Activated CD4-positive, alpha-beta memory T cell treated with anti-CD3 and anti-CD28 coated beads for 36 hours (primary cell): ENCODE data around the gene ZNF687. TPM values are rescaled to one million over a fixed set of nuclear protein-coding genes. Genes with fewer than 3 reads are reported as not detected.

Experiments used
- CTCF ChIA-PET: fragments of 350-600 bp; sonication (Branson Sonifier 250); formaldehyde crosslinking; loops from one replicate; lab custom pipeline; 2021; ENCODE audit warnings: antibody characterized with exemption, inconsistent platforms; lab: Charles Lee
- POLR2A ChIA-PET: fragments of 350-600 bp; sonication (Branson Sonifier 250); formaldehyde crosslinking; loops from one replicate; lab custom pipeline; 2021; ENCODE audit warnings: antibody characterized with exemption; lab: Charles Lee
- DNase-seq: peaks from one replicate; pipeline ENCODE4 v3.0.0-alpha.2; 2020
- H3K27ac Mint-ChIP-seq: one replicate; pipeline ENCODE4 v1.8.0; 2021; ENCODE audit warnings: mixed read lengths
- H3K27me3 Mint-ChIP-seq: one replicate; pipeline ENCODE4 v1.8.0; 2021; ENCODE audit warnings: mixed read lengths
- H3K36me3 Mint-ChIP-seq: one replicate; pipeline ENCODE4 v1.8.0; 2021; ENCODE audit warnings: mixed read lengths
- H3K4me1 Mint-ChIP-seq: one replicate; pipeline ENCODE4 v1.8.0; 2021; ENCODE audit warnings: low read depth, mixed read lengths
- H3K4me3 Mint-ChIP-seq: one replicate; pipeline ENCODE4 v1.8.0; 2021; ENCODE audit warnings: mild to moderate bottlenecking, mixed read lengths
- H3K9me3 Mint-ChIP-seq: one replicate; pipeline ENCODE4 v1.8.0; 2021; ENCODE audit warnings: mixed read lengths
- intact Hi-C: fragments of 100-400 bp; cut with micrococcal nuclease; formaldehyde crosslinking; loops from one replicate; pipeline ENCODE4 v1.15.1; 2023
- total RNA-seq, 2 experiments: library from RNA; stranded (reverse); gene quantifications; one replicate each; pipeline ENCODE4 v1.2.3, GENCODE V29; 2021

The ZNF687 gene
- 10 to 100 TPM; 27.1 to 27.2 TPM for total RNA-seq

GRCh38 chr1:151281969-151282882 is at the start of gene ZNF687:
ZNF687 (plus strand) TSS chr1:151282299; CDS start chr1:151286292, 3,993 bp downstream.
- H3K9me3 Mint-ChIP-seq, result no peaks in the 10 kb centered on the region
- H3K4me3 Mint-ChIP-seq, result peak within 1 kb of the TSS; percentile 94
- ChIA-PET POLR2A (interaction anchor here (0.7 to 2.6 kb wide), 21 partner anchors 10 to 481 kb away, joined by 3 to 17 read pairs (median 4); partner anchors contain the start of genes MRPL9, PI4KB, PIP5K1A and POGZ), CTCF (interaction anchor here (1.0 to 2.5 kb wide), 11 partner anchors 19 to 182 kb away, joined by 3 to 16 read pairs (median 5); partner anchors contain the start of genes PI4KB, PIP5K1A, TNFAIP8L2 and VPS72)
- intact Hi-C loops, result loop anchor here (1.0 to 5.0 kb wide), 13 partner anchors 28 to 555 kb away; partner anchors contain the start of genes CGN, MINDY1, PI4KB and PIP5K1A
- peak; percentile 99 for DNase-seq
- no peaks in the 10 kb centered on the region for H3K27me3 Mint-ChIP-seq
- H3K4me1 Mint-ChIP-seq, result peaks cover 28% of the 10 kb centered on the region
- peak within 1 kb of the TSS; percentile 98 for H3K27ac Mint-ChIP-seq
- peaks cover 15% of the 10 kb centered on the region for H3K36me3 Mint-ChIP-seq

- intact Hi-C loops, result no loop called here
- DNase-seq, result no peak
- Mint-ChIP-seq H3K36me3 (peaks cover 59% of the 10 kb centered on the region), H3K4me1 (peaks cover 2% of the 10 kb centered on the region), H3K27me3 (no peaks in the 10 kb centered on the region), H3K4me3 (no peak overlapping the region), H3K9me3 (no peaks in the 10 kb centered on the region), H3K27ac (peak overlapping the region; percentile 33)
- ChIA-PET POLR2A (interaction anchor here (1.0 to 1.2 kb wide), 2 partner anchors 17 to 19 kb away, joined by 3 to 4 read pairs; partner anchors contain the start of gene PSMD4), CTCF (interaction anchor here (4.1 kb wide), 1 partner anchor 17 kb away, joined by 20 read pairs; no protein-coding TSS in a partner anchor)
Observed at GRCh38 chr1:151235235-151235634, 46.9 kb upstream of the ZNF687 start.

- Mint-ChIP-seq H3K4me1 (peaks cover 2% of the 10 kb centered on the region), H3K9me3 (no peaks in the 10 kb centered on the region), H3K36me3 (peaks cover 58% of the 10 kb centered on the region), H3K27ac (no peak overlapping the region), H3K27me3 (no peaks in the 10 kb centered on the region), H3K4me3 (no peak overlapping the region)
- ChIA-PET POLR2A (interaction anchor here (0.7 kb wide), 1 partner anchor 303 kb away, joined by 4 read pairs; no protein-coding TSS in a partner anchor), CTCF (interaction anchor here (1.1 to 4.1 kb wide), 2 partner anchors 14 kb away, joined by 4 to 20 read pairs; no protein-coding TSS in a partner anchor)
- intact Hi-C loops, result no loop called here
- no peak for DNase-seq
Observed at GRCh38 chr1:151237678-151238466, 44.2 kb upstream of the ZNF687 start.

- H3K27ac Mint-ChIP-seq, result no peak overlapping the region
- CTCF ChIA-PET, result interaction anchor here (1.1 kb wide), 1 partner anchor 13 kb away, joined by 4 read pairs; no protein-coding TSS in a partner anchor
- H3K4me3 Mint-ChIP-seq, result no peak overlapping the region
- POLR2A ChIA-PET, result no interaction called here
- H3K36me3 Mint-ChIP-seq, result peaks cover 62% of the 10 kb centered on the region
- peaks cover 2% of the 10 kb centered on the region for H3K4me1 Mint-ChIP-seq
- DNase-seq, result no peak
- intact Hi-C loops, result no loop called here
- no peaks in the 10 kb centered on the region for H3K9me3 Mint-ChIP-seq
- no peaks in the 10 kb centered on the region for H3K27me3 Mint-ChIP-seq
Observed at GRCh38 chr1:151238467-151238739, 43.7 kb upstream of the ZNF687 start.

GRCh38 chr1:151242442-151242841 is 39.7 kb upstream of the ZNF687 start:
- H3K27ac Mint-ChIP-seq, result peak overlapping the region; percentile 20
- DNase-seq, result no peak
- H3K27me3 Mint-ChIP-seq, result no peaks in the 10 kb centered on the region
- peaks cover 56% of the 10 kb centered on the region for H3K36me3 Mint-ChIP-seq
- no peak overlapping the region for H3K4me3 Mint-ChIP-seq
- intact Hi-C loops, result no loop called here
- H3K9me3 Mint-ChIP-seq, result no peaks in the 10 kb centered on the region
- H3K4me1 Mint-ChIP-seq, result peaks cover 2% of the 10 kb centered on the region
- POLR2A ChIA-PET, result no interaction called here
- CTCF ChIA-PET, result interaction anchor here (2.1 kb wide), 1 partner anchor 10 kb away, joined by 7 read pairs; no protein-coding TSS in a partner anchor

GRCh38 chr1:151243683-151244216 is 38.3 kb upstream of the ZNF687 start:
- CTCF ChIA-PET, result interaction anchor here (2.1 kb wide), 1 partner anchor 8 kb away, joined by 7 read pairs; no protein-coding TSS in a partner anchor

GRCh38 chr1:151246786-151247185 is 35.3 kb upstream of the ZNF687 start:
- H3K27me3 Mint-ChIP-seq, result no peaks in the 10 kb centered on the region
- intact Hi-C loops, result no loop called here
- POLR2A ChIA-PET, result interaction anchor here (0.6 kb wide), 1 partner anchor 57 kb away, joined by 3 read pairs; the partner anchor contains the start of gene VPS72
- CTCF ChIA-PET, result interaction anchor here (0.7 to 1.3 kb wide), 2 partner anchors 146 to 147 kb away, joined by 3 read pairs; no protein-coding TSS in a partner anchor
- H3K9me3 Mint-ChIP-seq, result no peaks in the 10 kb centered on the region
- no peak overlapping the region for H3K27ac Mint-ChIP-seq
- H3K4me3 Mint-ChIP-seq, result no peak overlapping the region
- no peak for DNase-seq
- H3K4me1 Mint-ChIP-seq, result no peaks in the 10 kb centered on the region
- H3K36me3 Mint-ChIP-seq, result peaks cover 51% of the 10 kb centered on the region

More at GRCh38 chr1:151243683-151244216, 38.3 kb upstream of the ZNF687 start:
- DNase-seq, result no peak
- Mint-ChIP-seq H3K4me1 (no peaks in the 10 kb centered on the region), H3K27ac (no peak overlapping the region), H3K9me3 (no peaks in the 10 kb centered on the region), H3K36me3 (peaks cover 56% of the 10 kb centered on the region), H3K4me3 (no peak overlapping the region), H3K27me3 (no peaks in the 10 kb centered on the region)
- intact Hi-C loops, result no loop called here
- POLR2A ChIA-PET, result no interaction called here

- peak; percentile 71 for DNase-seq
- H3K4me1 Mint-ChIP-seq, result peaks cover 10% of the 10 kb centered on the region
- peaks cover 2% of the 10 kb centered on the region for H3K27me3 Mint-ChIP-seq
- no peak overlapping the region for H3K27ac Mint-ChIP-seq
- peaks cover 19% of the 10 kb centered on the region for H3K36me3 Mint-ChIP-seq
- ChIA-PET CTCF (interaction anchor here (0.6 to 2.2 kb wide), 46 partner anchors 8 to 337 kb away, joined by 3 to 32 read pairs (median 4); partner anchors contain the start of genes CGN, LYSMD1, PI4KB and PIP5K1A), POLR2A (interaction anchor here (1.0 to 1.2 kb wide), 2 partner anchors 53 to 62 kb away, joined by 3 read pairs; partner anchors contain the start of gene VPS72)
- no peak overlapping the region for H3K4me3 Mint-ChIP-seq
- intact Hi-C loops, result loop anchor here (1.0 kb wide), 1 partner anchor 56 kb away; no protein-coding TSS in a partner anchor
- H3K9me3 Mint-ChIP-seq, result no peaks in the 10 kb centered on the region
Observed at GRCh38 chr1:151251656-151252470, 30.2 kb upstream of the ZNF687 start.

GRCh38 chr1:151254217-151255213 is 27.6 kb upstream of the ZNF687 start, which contains the start of gene PSMD4:
PSMD4 (plus strand) TSS chr1:151254734; CDS start chr1:151254783, 49 bp downstream.
- ChIA-PET CTCF (interaction anchor here (0.6 to 2.0 kb wide), 7 partner anchors 47 to 184 kb away, joined by 3 to 9 read pairs (median 4); partner anchors contain the start of genes GABPB2 and TNFAIP8L2), POLR2A (interaction anchor here (0.7 to 2.0 kb wide), 14 partner anchors 14 to 456 kb away, joined by 3 to 10 read pairs (median 4); partner anchors contain the start of genes PIP5K1A, TNFAIP8L2, VPS72 and ZNF687)
- intact Hi-C loops, result loop anchor here (1.0 to 2.0 kb wide), 4 partner anchors 23 to 90 kb away; partner anchors contain the start of genes LYSMD1 and PIP5K1A

More at GRCh38 chr1:151254217-151255213, 27.6 kb upstream of the ZNF687 start, which contains the start of gene PSMD4:
- H3K9me3 Mint-ChIP-seq, result no peaks in the 10 kb centered on the region
- peaks cover 2% of the 10 kb centered on the region for H3K27me3 Mint-ChIP-seq
- peaks cover 6% of the 10 kb centered on the region for H3K36me3 Mint-ChIP-seq
- H3K4me3 Mint-ChIP-seq, result peak within 1 kb of the TSS; percentile 92
- H3K4me1 Mint-ChIP-seq, result peaks cover 25% of the 10 kb centered on the region
- DNase-seq, result peak; percentile 97
- H3K27ac Mint-ChIP-seq, result peak within 1 kb of the TSS; percentile 81
